Loucy (cell line): ENCODE results near the gene TLX3.

Experiments used
- H2AFZ ChIP-seq: fragments of 200-600 bp; sonication (generic); 2 replicates; pipeline ENCODE4 v1.6.0; 2016; ENCODE audit warnings: antibody characterized with exemption, mild to moderate bottlenecking, low read length, moderate library complexity
- H3F3A ChIP-seq: fragments of 200-600 bp; 2 replicates; pipeline ENCODE4 v1.6.0; 2016; ENCODE audit warnings: antibody characterized with exemption, low read depth, mild to moderate bottlenecking
- H3K27me3 ChIP-seq: fragments of 200-600 bp; sonication (generic); 2 replicates; pipeline ENCODE4 v1.6.1; 2014; ENCODE audit warnings: low read length, mild to moderate bottlenecking; ENCODE audit not compliant: insufficient read depth, poor library complexity, severe bottlenecking
- H3K36me3 ChIP-seq: fragments of 200-600 bp; sonication (generic); 2 replicates; pipeline ENCODE4 v1.6.1; 2016; ENCODE audit warnings: low read length; ENCODE audit not compliant: insufficient read depth
- H3K4me1 ChIP-seq: fragments of 200-600 bp; sonication (generic); 2 replicates; pipeline ENCODE4 v1.5.1; 2014; ENCODE audit warnings: low read length, mild to moderate bottlenecking; ENCODE audit not compliant: insufficient read depth, poor library complexity, severe bottlenecking
- H3K4me2 ChIP-seq: fragments of 200-600 bp; sonication (generic); 2 replicates; pipeline ENCODE4 v1.6.0; 2014; ENCODE audit warnings: antibody characterized with exemption, low read length, low read depth, mild to moderate bottlenecking; ENCODE audit not compliant: poor library complexity, severe bottlenecking
- H3K4me3 ChIP-seq: fragments of 200-600 bp; sonication (generic); 2 replicates; pipeline ENCODE4 v1.5.1; 2014; ENCODE audit warnings: low read length, mild to moderate bottlenecking, mixed read lengths; ENCODE audit not compliant: poor library complexity, severe bottlenecking
- H3K79me2 ChIP-seq: fragments of 200-600 bp; sonication (generic); 2 replicates; pipeline ENCODE4 v1.6.1; 2014; ENCODE audit warnings: low read length; ENCODE audit not compliant: insufficient read depth
- H3K9ac ChIP-seq: fragments of 200-600 bp; sonication (generic); 2 replicates; pipeline ENCODE4 v1.6.0; 2014; ENCODE audit warnings: mild to moderate bottlenecking, low read depth, low read length, moderate library complexity; ENCODE audit not compliant: poor library complexity, severe bottlenecking
- H3K9me2 ChIP-seq: fragments of 200-600 bp; sonication (generic); replicated peaks from 2 replicates; pipeline ENCODE4 v1.6.1; 2016; ENCODE audit warnings: low read depth, low read length, mixed read lengths
- H3K9me3 ChIP-seq: fragments of 200-600 bp; sonication (generic); 2 replicates; pipeline ENCODE4 v1.6.1; 2014; ENCODE audit warnings: mild to moderate bottlenecking, antibody characterized with exemption, low read length, low read depth; ENCODE audit not compliant: insufficient read depth
- H4K20me1 ChIP-seq: fragments of 200-600 bp; sonication (generic); 2 replicates; pipeline ENCODE4 v1.6.0; 2014; ENCODE audit warnings: antibody characterized with exemption, low read length, mild to moderate bottlenecking; ENCODE audit not compliant: insufficient read depth, poor library complexity, severe bottlenecking
- EZH2phosphoT487 ChIP-seq: fragments of 200-600 bp; IDR thresholded peaks from 2 replicates; pipeline ENCODE4 v1.6.1; 2018; ENCODE audit warnings: antibody characterized with exemption, mild to moderate bottlenecking, moderate library complexity, borderline replicate concordance
- TF ChIP-seq, protein P1 (sequence below): fragments of 200-600 bp; sonication (generic); conservative IDR thresholded peaks from 2 replicates; pipeline ENCODE4 v1.5.1; 2014; ENCODE audit warnings: mild to moderate bottlenecking, antibody characterized with exemption, low read length

Gene TLX3

DNA sequence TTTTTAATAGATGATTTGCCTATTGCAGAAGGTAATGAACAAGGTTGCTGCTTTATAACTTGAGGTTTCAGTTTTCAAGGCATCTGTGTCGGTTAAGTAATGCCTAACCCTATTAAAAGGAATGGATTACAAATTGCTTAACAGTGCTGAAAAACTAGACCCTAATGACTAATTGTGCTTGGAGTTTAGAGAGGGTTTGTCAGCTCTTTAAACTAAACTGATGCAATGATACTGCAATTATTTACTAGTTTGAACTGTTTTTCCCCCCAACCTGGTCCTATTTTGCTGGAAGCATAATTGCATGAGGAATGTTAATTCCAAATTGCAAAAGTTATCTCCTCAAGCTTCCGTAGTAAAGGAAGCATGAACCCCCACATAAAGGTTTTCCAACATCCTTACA, 39.3 kb upstream of the TLX3 start:
- Histone ChIP-seq H4K20me1 (no peaks in the 10 kb centered on the region), H3K9me2 (no peaks in the 10 kb centered on the region), H3K4me3 (no peak overlapping the region), H3K9me3 (no peaks in the 10 kb centered on the region), H3K36me3 (no peaks in the 10 kb centered on the region), H3K79me2 (no peaks in the 10 kb centered on the region), H3F3A (no peaks in the 10 kb centered on the region), H3K27me3 (no peaks in the 10 kb centered on the region), H3K9ac (no peak overlapping the region), H3K4me2 (no peak overlapping the region), H3K4me1 (peaks cover 9% of the 10 kb centered on the region), H2AFZ (no peak overlapping the region)
- TF ChIP-seq, protein P1, sequence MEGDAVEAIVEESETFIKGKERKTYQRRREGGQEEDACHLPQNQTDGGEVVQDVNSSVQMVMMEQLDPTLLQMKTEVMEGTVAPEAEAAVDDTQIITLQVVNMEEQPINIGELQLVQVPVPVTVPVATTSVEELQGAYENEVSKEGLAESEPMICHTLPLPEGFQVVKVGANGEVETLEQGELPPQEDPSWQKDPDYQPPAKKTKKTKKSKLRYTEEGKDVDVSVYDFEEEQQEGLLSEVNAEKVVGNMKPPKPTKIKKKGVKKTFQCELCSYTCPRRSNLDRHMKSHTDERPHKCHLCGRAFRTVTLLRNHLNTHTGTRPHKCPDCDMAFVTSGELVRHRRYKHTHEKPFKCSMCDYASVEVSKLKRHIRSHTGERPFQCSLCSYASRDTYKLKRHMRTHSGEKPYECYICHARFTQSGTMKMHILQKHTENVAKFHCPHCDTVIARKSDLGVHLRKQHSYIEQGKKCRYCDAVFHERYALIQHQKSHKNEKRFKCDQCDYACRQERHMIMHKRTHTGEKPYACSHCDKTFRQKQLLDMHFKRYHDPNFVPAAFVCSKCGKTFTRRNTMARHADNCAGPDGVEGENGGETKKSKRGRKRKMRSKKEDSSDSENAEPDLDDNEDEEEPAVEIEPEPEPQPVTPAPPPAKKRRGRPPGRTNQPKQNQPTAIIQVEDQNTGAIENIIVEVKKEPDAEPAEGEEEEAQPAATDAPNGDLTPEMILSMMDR = no peak
- no peak for TF ChIP-seq EZH2phosphoT487

DNA sequence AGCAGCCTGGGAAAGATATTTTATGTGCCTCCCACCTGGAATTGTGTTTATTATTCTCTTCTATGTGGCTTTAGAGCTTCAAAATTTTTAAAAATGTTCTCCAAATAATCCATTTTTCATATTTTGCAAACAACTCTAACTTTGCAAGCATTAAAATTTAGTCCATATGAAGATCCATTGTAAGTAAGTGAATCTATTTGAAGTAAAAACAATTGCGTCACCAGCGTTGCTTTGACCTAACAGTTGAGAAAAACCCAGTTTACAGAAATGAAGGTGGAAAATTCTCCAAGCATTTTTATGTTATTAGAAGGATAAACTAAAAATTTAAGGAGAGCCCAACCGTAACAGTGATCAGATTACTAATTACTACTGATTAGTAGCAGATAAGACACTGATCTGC, 38.9 kb upstream of the TLX3 start:
- no peak for TF ChIP-seq EZH2phosphoT487
- TF ChIP-seq, protein P1 = no peak
- no peaks in the 10 kb centered on the region for H3K36me3 ChIP-seq
- H3K9me2 ChIP-seq = no peaks in the 10 kb centered on the region
- no peaks in the 10 kb centered on the region for H3K27me3 ChIP-seq
- H3K4me3 ChIP-seq = no peak overlapping the region
- H3F3A ChIP-seq = no peaks in the 10 kb centered on the region
- H3K4me1 ChIP-seq = peaks cover 5% of the 10 kb centered on the region
- no peaks in the 10 kb centered on the region for H3K9me3 ChIP-seq
- H3K4me2 ChIP-seq = no peak overlapping the region
- H2AFZ ChIP-seq = no peak overlapping the region
- no peaks in the 10 kb centered on the region for H4K20me1 ChIP-seq
- H3K9ac ChIP-seq = no peak overlapping the region
- no peaks in the 10 kb centered on the region for H3K79me2 ChIP-seq

DNA sequence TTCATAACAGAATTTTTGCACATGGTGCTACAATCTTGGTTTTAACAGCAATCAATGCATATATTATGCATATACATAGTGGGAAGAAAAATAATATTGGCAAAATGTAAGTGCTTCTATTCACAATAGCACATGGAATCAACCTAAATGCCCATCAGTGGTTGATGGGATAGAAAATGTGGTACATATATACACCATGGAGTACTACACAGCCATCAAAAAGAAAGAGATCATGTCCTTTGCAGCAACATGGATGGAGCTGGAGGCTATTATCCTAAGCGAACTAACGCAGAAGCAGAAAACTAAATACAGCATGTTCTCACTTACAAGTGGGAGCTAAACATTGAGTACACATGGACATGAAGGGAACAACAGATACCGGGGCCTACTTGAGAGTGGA, 37.2 kb upstream of the TLX3 start:
- Histone ChIP-seq H2AFZ (no peak overlapping the region), H3K79me2 (no peaks in the 10 kb centered on the region), H3K4me2 (no peak overlapping the region), H3F3A (no peaks in the 10 kb centered on the region), H3K9me3 (no peaks in the 10 kb centered on the region), H3K36me3 (no peaks in the 10 kb centered on the region), H3K9ac (no peak overlapping the region), H3K4me1 (no peaks in the 10 kb centered on the region), H4K20me1 (no peaks in the 10 kb centered on the region), H3K27me3 (no peaks in the 10 kb centered on the region), H3K4me3 (no peak overlapping the region), H3K9me2 (no peaks in the 10 kb centered on the region)
- TF ChIP-seq EZH2phosphoT487 = no peak
- TF ChIP-seq, protein P1 = no peak
